WTC11 (cell line): Measurements from ENCODE around the gene PRKAR2B. TPM values are rescaled to one million over a fixed set of nuclear protein-coding genes. Genes with fewer than 3 reads are reported as not detected.

Experiments
- ATAC-seq: fragments of 200-7000 bp; cut with Tn5 transposase; 2 replicates; pipeline ENCODE4 v1.10.0; 2021; ENCODE audit warnings: mild to moderate bottlenecking, moderate library complexity
- CTCF ChIA-PET: fragments of 300-600 bp; sonication (Branson Sonifier 250); formaldehyde crosslinking; loops from one replicate; lab custom pipeline; 2021; ENCODE audit warnings: antibody characterized with exemption; lab: Charles Lee
- POLR2A ChIA-PET: fragments of 350-600 bp; sonication (Branson Sonifier 250); formaldehyde crosslinking; loops from one replicate; lab custom pipeline; 2021; ENCODE audit warnings: antibody characterized with exemption; lab: Charles Lee
- DNase-seq: peaks from one replicate; pipeline ENCODE4 v3.0.0; 2021; ENCODE audit warnings: low spot score
- H3K27ac Mint-ChIP-seq: 2 replicates; pipeline ENCODE4 v1.8.0; 2021; ENCODE audit warnings: mixed read lengths
- H3K27me3 Mint-ChIP-seq: 2 replicates; pipeline ENCODE4 v1.8.0; 2021; ENCODE audit warnings: low read depth, mild to moderate bottlenecking, moderate library complexity, mixed read lengths
- H3K36me3 Mint-ChIP-seq: 2 replicates; pipeline ENCODE4 v1.8.0; 2021; ENCODE audit warnings: mixed read lengths
- H3K4me1 Mint-ChIP-seq: 2 replicates; pipeline ENCODE4 v1.8.0; 2022; ENCODE audit warnings: mixed read lengths
- H3K4me3 Mint-ChIP-seq: 2 replicates; pipeline ENCODE4 v1.8.0; 2021; ENCODE audit warnings: mild to moderate bottlenecking, moderate library complexity, mixed read lengths
- H3K9me3 Mint-ChIP-seq: 2 replicates; pipeline ENCODE4 v1.8.0; 2021; ENCODE audit warnings: mixed read lengths
- ATF6 ChIP-seq: sonication (generic); formaldehyde crosslinking; IDR thresholded peaks from 2 replicates; pipeline ENCODE4 v1.8.1; 2023; ENCODE audit warnings: mild to moderate bottlenecking, missing genetic modification reagents
- CBFB ChIP-seq: sonication (generic); formaldehyde crosslinking; IDR thresholded peaks from 2 replicates; pipeline ENCODE4 v1.8.1; 2022; ENCODE audit warnings: mild to moderate bottlenecking, low read depth, missing genetic modification reagents
- CTCF ChIP-seq: fragments of 200-600 bp; IDR thresholded peaks from 2 replicates; pipeline ENCODE4 v1.8.0; 2022; ENCODE audit warnings: antibody characterized with exemption
- ELF4 ChIP-seq: sonication (generic); formaldehyde crosslinking; IDR thresholded peaks from 2 replicates; pipeline ENCODE4 v1.8.1; 2022; ENCODE audit warnings: low read depth, mild to moderate bottlenecking, moderate library complexity, missing genetic modification reagents
- ESRRA ChIP-seq: sonication (generic); formaldehyde crosslinking; IDR thresholded peaks from 2 replicates; pipeline ENCODE4 v1.8.1; 2022; ENCODE audit warnings: mild to moderate bottlenecking, missing genetic modification reagents, borderline replicate concordance
- ETV6 ChIP-seq: sonication (generic); formaldehyde crosslinking; IDR thresholded peaks from 2 replicates; pipeline ENCODE4 v1.8.1; 2022; ENCODE audit warnings: mild to moderate bottlenecking, missing genetic modification reagents
- FOXP1 ChIP-seq: sonication (generic); formaldehyde crosslinking; IDR thresholded peaks from 2 replicates; pipeline ENCODE4 v1.8.0; 2022; ENCODE audit warnings: missing genetic modification reagents, mild to moderate bottlenecking, moderate library complexity, borderline replicate concordance
- GABPB1 ChIP-seq: sonication (generic); formaldehyde crosslinking; IDR thresholded peaks from 2 replicates; pipeline ENCODE4 v1.8.1; 2023; ENCODE audit warnings: mild to moderate bottlenecking, missing genetic modification reagents
- IRF2 ChIP-seq: sonication (generic); formaldehyde crosslinking; IDR thresholded peaks from 2 replicates; pipeline ENCODE4 v1.8.0; 2022; ENCODE audit warnings: low read depth, missing genetic modification reagents, borderline replicate concordance
- MYBL2 ChIP-seq: sonication (generic); formaldehyde crosslinking; IDR thresholded peaks from 2 replicates; pipeline ENCODE4 v1.8.1; 2023; ENCODE audit warnings: mild to moderate bottlenecking, moderate library complexity, missing genetic modification reagents
- NFE2L1 ChIP-seq: sonication (generic); formaldehyde crosslinking; IDR thresholded peaks from 2 replicates; pipeline ENCODE4 v1.8.1; 2023; ENCODE audit warnings: missing genetic modification reagents
- NR2C2 ChIP-seq: sonication (generic); formaldehyde crosslinking; IDR thresholded peaks from 2 replicates; pipeline ENCODE4 v1.8.0; 2022; ENCODE audit warnings: mild to moderate bottlenecking, missing genetic modification reagents
- NR3C1 ChIP-seq: sonication (generic); formaldehyde crosslinking; conservative IDR thresholded peaks from 2 replicates; pipeline ENCODE4 v1.8.1; 2023; ENCODE audit warnings: low read depth, mild to moderate bottlenecking, missing genetic modification reagents
- SMAD3 ChIP-seq: sonication (generic); formaldehyde crosslinking; IDR thresholded peaks from 2 replicates; pipeline ENCODE4 v1.8.0; 2022; ENCODE audit warnings: missing genetic modification reagents, mild to moderate bottlenecking, borderline replicate concordance
- TEAD4 ChIP-seq: sonication (generic); formaldehyde crosslinking; IDR thresholded peaks from 2 replicates; pipeline ENCODE4 v1.8.0; 2022; ENCODE audit warnings: mild to moderate bottlenecking, missing genetic modification reagents
- ZNF219 ChIP-seq: sonication (generic); formaldehyde crosslinking; IDR thresholded peaks from 2 replicates; pipeline ENCODE4 v1.8.0; 2023; ENCODE audit warnings: missing genetic modification reagents, mild to moderate bottlenecking, borderline replicate concordance
- ZNF232 ChIP-seq: sonication (generic); formaldehyde crosslinking; IDR thresholded peaks from 2 replicates; pipeline ENCODE4 v1.8.0; 2022; ENCODE audit warnings: mild to moderate bottlenecking, missing genetic modification reagents
- ZNF263 ChIP-seq: sonication (generic); formaldehyde crosslinking; IDR thresholded peaks from 2 replicates; pipeline ENCODE4 v1.8.1; 2022; ENCODE audit warnings: low read depth, mild to moderate bottlenecking, moderate library complexity, missing genetic modification reagents
- ZNF416 ChIP-seq: fragments of 250-450 bp; sonication (Bioruptor Pico); IDR thresholded peaks from 2 replicates; pipeline ENCODE4 v1.9.0; 2021; ENCODE audit warnings: mild to moderate bottlenecking, inconsistent platforms
- ZNF512 ChIP-seq: sonication (generic); formaldehyde crosslinking; IDR thresholded peaks from 2 replicates; pipeline ENCODE4 v1.8.1; 2022; ENCODE audit warnings: missing genetic modification reagents, borderline replicate concordance
- total RNA-seq: library from RNA; stranded (reverse); gene quantifications from 3 replicates; pipeline ENCODE4 v1.2.3, GENCODE V29; 2021
- TF ChIP-seq, protein P1 (sequence below): fragments of 250-450 bp; sonication (Bioruptor Pico); IDR thresholded peaks from 2 replicates; pipeline ENCODE4 v1.8.0; 2021; ENCODE audit warnings: mild to moderate bottlenecking
- TF ChIP-seq, protein P2 (sequence below): fragments of 250-450 bp; sonication (Bioruptor Pico); IDR thresholded peaks from 2 replicates; pipeline ENCODE4 v1.9.0; 2021; ENCODE audit warnings: moderate library complexity, mild to moderate bottlenecking, inconsistent platforms, borderline replicate concordance

The PRKAR2B gene
- total RNA-seq, 1 experiment from 2014 or later: 29.6 TPM

GRCh38 chr7:107057474-107057833 lies 12.9 kb downstream of the PRKAR2B start:
- H3K27ac Mint-ChIP-seq: no peak overlapping the region
- POLR2A ChIA-PET: no interaction called here
- CTCF ChIA-PET: interaction anchor here (2.7 kb wide), 1 partner anchor 9 kb away, joined by 16 read pairs; no protein-coding TSS in a partner anchor

DNA sequence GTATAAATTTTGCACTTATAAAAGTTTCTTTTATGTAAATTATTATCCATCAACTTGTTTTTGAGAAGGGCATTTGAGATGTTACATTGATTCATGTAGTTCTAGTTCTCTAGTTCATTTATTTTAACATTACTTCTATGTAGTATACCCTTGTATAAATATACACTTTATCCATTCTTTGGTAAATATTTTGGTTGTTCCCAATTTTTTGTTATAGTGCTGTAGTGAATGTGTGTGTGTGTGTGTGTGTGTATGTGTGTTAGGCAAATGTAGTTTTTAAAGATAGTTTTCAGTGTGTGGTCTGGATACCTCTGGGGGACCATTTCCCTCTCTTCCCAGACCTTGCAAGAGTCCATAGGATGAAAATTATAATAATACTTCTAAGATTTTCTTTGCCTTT lies 15.0 kb downstream of the PRKAR2B start:
- Mint-ChIP-seq H3K27me3 (no peaks in the 10 kb centered on the region), H3K4me1 (peaks cover 8% of the 10 kb centered on the region), H3K4me3 (no peak overlapping the region), H3K9me3 (peaks cover 3% of the 10 kb centered on the region; the same call in 1 of the 2 replicates), H3K36me3 (peaks cover 8% of the 10 kb centered on the region; the same call in 1 of the 2 replicates), H3K27ac (no peak overlapping the region)
- ChIA-PET CTCF (no interaction called here), POLR2A (no interaction called here)
- TF ChIP-seq ESRRA (no peak), GABPB1 (CRISPR knock-in tag) (no peak), NR2C2 (CRISPR knock-in tag) (no peak), SMAD3 (no peak), NR3C1 (CRISPR knock-in tag) (no peak), FOXP1 (CRISPR knock-in tag) (no peak), ATF6 (CRISPR knock-in tag) (no peak), NFE2L1 (CRISPR knock-in tag) (no peak), ZNF263 (CRISPR knock-in tag) (no peak), ZNF232 (CRISPR knock-in tag) (no peak), CBFB (CRISPR knock-in tag) (no peak), CTCF (no peak), ELF4 (CRISPR knock-in tag) (no peak), TEAD4 (no peak), ZNF219 (CRISPR knock-in tag) (no peak), ZNF416 (CRISPR knock-in tag) (no peak), IRF2 (CRISPR knock-in tag) (no peak), ETV6 (CRISPR knock-in tag) (no peak)
- TF ChIP-seq, protein P1, sequence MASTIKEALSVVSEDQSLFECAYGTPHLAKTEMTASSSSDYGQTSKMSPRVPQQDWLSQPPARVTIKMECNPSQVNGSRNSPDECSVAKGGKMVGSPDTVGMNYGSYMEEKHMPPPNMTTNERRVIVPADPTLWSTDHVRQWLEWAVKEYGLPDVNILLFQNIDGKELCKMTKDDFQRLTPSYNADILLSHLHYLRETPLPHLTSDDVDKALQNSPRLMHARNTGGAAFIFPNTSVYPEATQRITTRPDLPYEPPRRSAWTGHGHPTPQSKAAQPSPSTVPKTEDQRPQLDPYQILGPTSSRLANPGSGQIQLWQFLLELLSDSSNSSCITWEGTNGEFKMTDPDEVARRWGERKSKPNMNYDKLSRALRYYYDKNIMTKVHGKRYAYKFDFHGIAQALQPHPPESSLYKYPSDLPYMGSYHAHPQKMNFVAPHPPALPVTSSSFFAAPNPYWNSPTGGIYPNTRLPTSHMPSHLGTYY (CRISPR knock-in tag): no peak
- TF ChIP-seq, protein P2, sequence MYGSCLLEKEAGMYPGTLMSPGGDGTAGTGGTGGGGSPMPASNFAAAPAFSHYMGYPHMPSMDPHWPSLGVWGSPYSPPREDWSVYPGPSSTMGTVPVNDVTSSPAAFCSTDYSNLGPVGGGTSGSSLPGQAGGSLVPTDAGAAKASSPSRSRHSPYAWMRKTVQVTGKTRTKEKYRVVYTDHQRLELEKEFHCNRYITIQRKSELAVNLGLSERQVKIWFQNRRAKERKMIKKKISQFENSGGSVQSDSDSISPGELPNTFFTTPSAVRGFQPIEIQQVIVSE (CRISPR knock-in tag): no peak
- ATAC-seq (no peak), DNase-seq (no peak)

More at GRCh38 chr7:107057474-107057833, 12.9 kb downstream of the PRKAR2B start:
- H3K4me1 Mint-ChIP-seq: no peaks in the 10 kb centered on the region
- H3K4me3 Mint-ChIP-seq: no peak overlapping the region
- H3K9me3 Mint-ChIP-seq: peaks cover 3% of the 10 kb centered on the region; the same call in 1 of the 2 replicates
- no peak for ATAC-seq
- peaks cover 8% of the 10 kb centered on the region; the same call in 1 of the 2 replicates for H3K36me3 Mint-ChIP-seq
- H3K27me3 Mint-ChIP-seq: no peaks in the 10 kb centered on the region
- TF ChIP-seq ZNF512 (CRISPR knock-in tag) (no peak), MYBL2 (CRISPR knock-in tag) (no peak)
- no peak for DNase-seq
